ENCODE measurements around the gene BEND7. TPM values are rescaled to one million over a fixed set of nuclear protein-coding genes. Genes with fewer than 3 reads are reported as not detected.

Gene BEND7
- total RNA-seq, 1 experiment from 2014 or later: 7.6 TPM

- POLR2A ChIA-PET: no interaction called here
- in situ Hi-C loops (cut with HindIII; ENCODE audit: low pct_unique_long_range_greater_than_20kb, low sequenced_read_pairs): no loop called here
- H3K36me3 ChIP-seq (ENCODE audit: control insufficient read depth, insufficient read depth, low read length): no peaks in the 10 kb centered on the region
These were observed 115.9 kb downstream of the BEND7 start for GRCh38 chr10:13412894-13413293.

GRCh38 chr10:13404791-13405190 is 124.0 kb downstream of the BEND7 start:
- ChIA-PET CTCF (interaction anchor here (0.6 kb wide), 1 partner anchor 432 kb away, joined by 4 read pairs; no protein-coding TSS in a partner anchor), POLR2A (no interaction called here)
- Histone ChIP-seq H3K4me3 (ENCODE audit: low read depth in 2 of 2, low read length in 2 of 2) (no peak overlapping the region), H3K36me3 (ENCODE audit: control insufficient read depth, insufficient read depth, low read length) (no peaks in the 10 kb centered on the region), H3K27me3 (ENCODE audit: control insufficient read depth, insufficient read depth, low read length) (no peaks in the 10 kb centered on the region), H3K27ac (ENCODE audit: low read length) (no peak overlapping the region), H3K4me1 (ENCODE audit: control insufficient read depth, insufficient read depth, low read length) (no peaks in the 10 kb centered on the region), H3K9me3 (ENCODE audit: control insufficient read depth, insufficient read depth, low read depth, low read length) (no peaks in the 10 kb centered on the region)
- intact Hi-C loops (cut with micrococcal nuclease; ENCODE audit: unreplicated experiment) (no loop called here), in situ Hi-C loops (cut with HindIII; ENCODE audit: low pct_unique_long_range_greater_than_20kb, low sequenced_read_pairs) (no loop called here)
- BruUV-seq (replicated peaks): no TSS peak
- no peak for ATAC-seq
- no peak for DNase-seq (ENCODE audit: low read depth, low spot score)
- TF ChIP-seq CTCF (IDR thresholded peaks at IDR 0.05): no peak
- no peak for TF ChIP-seq REST (IDR thresholded peaks at IDR 0.05; ENCODE audit: insufficient read depth in 1 of 2, low read depth in 2 of 2, low read length in 1 of 2)
- TF ChIP-seq TCF7L2 (IDR thresholded peaks at IDR 0.05; ENCODE audit: low read depth, low read length): no peak
- no peak for TF ChIP-seq SIN3A (IDR thresholded peaks at IDR 0.05; ENCODE audit: borderline replicate concordance, insufficient read depth, low read depth, low read length)
- no peak for TF ChIP-seq POLR2AphosphoS5 (IDR thresholded peaks at IDR 0.05; ENCODE audit: low read depth, low read length)

More at GRCh38 chr10:13412894-13413293, 115.9 kb downstream of the BEND7 start:
- CTCF ChIA-PET: no interaction called here
- Histone ChIP-seq H3K9me3 (ENCODE audit: control insufficient read depth, insufficient read depth, low read depth, low read length) (no peaks in the 10 kb centered on the region), H3K27me3 (ENCODE audit: control insufficient read depth, insufficient read depth, low read length) (no peaks in the 10 kb centered on the region), H3K4me1 (ENCODE audit: control insufficient read depth, insufficient read depth, low read length) (no peaks in the 10 kb centered on the region), H3K4me3 (ENCODE audit: low read depth in 2 of 2, low read length in 2 of 2) (no peak overlapping the region), H3K27ac (ENCODE audit: low read length) (no peak overlapping the region)
- DNase-seq (ENCODE audit: low read depth, low spot score) (no peak), ATAC-seq (no peak)
- intact Hi-C loops (cut with micrococcal nuclease; ENCODE audit: unreplicated experiment): no loop called here
- BruUV-seq (replicated peaks): no TSS peak
- no peak for TF ChIP-seq POLR2AphosphoS5 (IDR thresholded peaks at IDR 0.05; ENCODE audit: low read depth, low read length)
- no peak for TF ChIP-seq CTCF (IDR thresholded peaks at IDR 0.05)
- no peak for TF ChIP-seq TCF7L2 (IDR thresholded peaks at IDR 0.05; ENCODE audit: low read depth, low read length)

All from Panc1 (cell line).